Peyer's patch (tissue), 4 donors: Measurements from ENCODE around the gene FPR3. TPM values are rescaled to one million over a fixed set of nuclear protein-coding genes. Genes with fewer than 3 reads are reported as not detected.

Source experiments
- DNase-seq, 3 donors: peaks; one replicate each; pipeline ENCODE4 v3.0.0-alpha.2; 2017 to 2019
- H3K27ac ChIP-seq, 4 donors: fragments of 200-600 bp; sonication (generic); one replicate each; pipeline ENCODE4 v1.5.1; 2016 to 2019
- H3K27me3 ChIP-seq, 2 donors: fragments of 200-600 bp; sonication (generic); one replicate each; pipeline ENCODE4 v1.5.1; 2019
- H3K36me3 ChIP-seq, 3 donors: fragments of 200-600 bp; sonication (generic); one replicate each; pipeline ENCODE4 v1.5.1; 2016 to 2019
- H3K4me1 ChIP-seq, 4 donors: fragments of 200-600 bp; sonication (generic); one replicate each; pipeline ENCODE4 v1.5.1; 2016 to 2019
- H3K4me3 ChIP-seq, 4 donors: fragments of 200-600 bp; sonication (generic); 1 replicate in 3 of 4; 2 replicates in 1 of 4; pipeline ENCODE4 v1.5.1; 2016 to 2019; ENCODE audit warnings: mild to moderate bottlenecking in 1 of 4
- H3K9me3 ChIP-seq, 4 donors: fragments of 200-600 bp; sonication (generic); one replicate each; pipeline ENCODE4 v1.5.1; 2016 to 2019; ENCODE audit warnings: mild to moderate bottlenecking in 1 of 4
- CTCF ChIP-seq, 6 experiments: fragments of 450-650 bp in 4 of 6; fragments of 200-600 bp in 2 of 6; sonication (generic) in 1 of 6; IDR thresholded peaks; one replicate each; pipeline ENCODE4 v1.5.1; 2017 to 2019; ENCODE audit warnings: antibody characterized with exemption in 6 of 6, mild to moderate bottlenecking in 3 of 6, moderate library complexity in 1 of 6
- POLR2A ChIP-seq, 2 donors: fragments of 450-650 bp; IDR thresholded peaks; one replicate each; pipeline ENCODE4 v1.5.1; 2017; ENCODE audit warnings: antibody characterized with exemption in 2 of 2, mild to moderate bottlenecking in 2 of 2, moderate library complexity in 2 of 2
- total RNA-seq, 4 donors: library from RNA; depleted of rRNA; stranded (reverse); fragments of >200 nt; gene quantifications; one replicate each; pipeline ENCODE4 v1.1.0, GENCODE V29; 2016

FPR3 gene
- total RNA-seq, 4 donors from 2014 or later = 2.3 to 3.3 (median 2.7) TPM; not detected in 1

- H3K9me3 ChIP-seq = peaks cover 0 to 3% (median 0%) of the 10 kb centered on the region in 4 donors
- H3K27ac ChIP-seq = no peak overlapping the region
- no peaks in the 10 kb centered on the region for H3K27me3 ChIP-seq
- TF ChIP-seq POLR2A (IDR thresholded peaks at IDR 0.05) (no peak), CTCF (IDR thresholded peaks at IDR 0.05) (no peak)
- H3K36me3 ChIP-seq = no peaks in the 10 kb centered on the region
- H3K4me1 ChIP-seq = no peaks in the 10 kb centered on the region
- no peak for DNase-seq
- no peak overlapping the region for H3K4me3 ChIP-seq
Measured at GRCh38 chr19:51754109-51754508, 40.8 kb upstream of the FPR3 start.

GRCh38 chr19:51754770-51755169 is 40.2 kb upstream of the FPR3 start:
- H3K27me3 ChIP-seq = no peaks in the 10 kb centered on the region
- H3K27ac ChIP-seq = no peak overlapping the region
- no peaks in the 10 kb centered on the region for H3K36me3 ChIP-seq
- TF ChIP-seq CTCF (IDR thresholded peaks at IDR 0.05) (no peak), POLR2A (IDR thresholded peaks at IDR 0.05) (no peak)
- H3K4me1 ChIP-seq = no peaks in the 10 kb centered on the region
- peaks cover 0 to 3% (median 0%) of the 10 kb centered on the region in 4 donors for H3K9me3 ChIP-seq
- DNase-seq = no peak
- H3K4me3 ChIP-seq = no peak overlapping the region

DNA sequence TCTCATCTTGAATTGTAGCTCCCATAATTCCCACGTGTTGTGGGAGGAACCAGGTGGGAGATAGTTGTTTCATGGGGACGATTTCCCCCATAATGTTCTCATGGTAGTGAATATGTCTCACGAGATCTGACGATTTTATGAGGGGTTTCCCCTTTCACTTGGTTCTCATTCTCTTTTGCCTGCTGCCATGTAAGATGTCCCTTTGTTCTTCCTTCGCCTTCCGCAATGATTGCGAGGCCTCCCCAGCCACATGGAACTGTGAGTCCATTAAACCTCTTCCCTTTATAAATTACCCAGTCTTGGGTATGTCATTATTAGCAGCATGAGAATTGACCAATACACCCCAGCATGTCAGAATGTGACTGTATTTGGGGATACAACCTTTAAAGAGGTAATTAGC is 39.4 kb upstream of the FPR3 start:
- Histone ChIP-seq H3K9me3 (peaks cover 0 to 3% (median 0%) of the 10 kb centered on the region in 4 donors), H3K36me3 (no peaks in the 10 kb centered on the region), H3K4me1 (no peaks in the 10 kb centered on the region), H3K27me3 (no peaks in the 10 kb centered on the region), H3K27ac (no peak overlapping the region), H3K4me3 (no peak overlapping the region)
- TF ChIP-seq CTCF (IDR thresholded peaks at IDR 0.05) (no peak), POLR2A (IDR thresholded peaks at IDR 0.05) (no peak)
- no peak for DNase-seq

DNA sequence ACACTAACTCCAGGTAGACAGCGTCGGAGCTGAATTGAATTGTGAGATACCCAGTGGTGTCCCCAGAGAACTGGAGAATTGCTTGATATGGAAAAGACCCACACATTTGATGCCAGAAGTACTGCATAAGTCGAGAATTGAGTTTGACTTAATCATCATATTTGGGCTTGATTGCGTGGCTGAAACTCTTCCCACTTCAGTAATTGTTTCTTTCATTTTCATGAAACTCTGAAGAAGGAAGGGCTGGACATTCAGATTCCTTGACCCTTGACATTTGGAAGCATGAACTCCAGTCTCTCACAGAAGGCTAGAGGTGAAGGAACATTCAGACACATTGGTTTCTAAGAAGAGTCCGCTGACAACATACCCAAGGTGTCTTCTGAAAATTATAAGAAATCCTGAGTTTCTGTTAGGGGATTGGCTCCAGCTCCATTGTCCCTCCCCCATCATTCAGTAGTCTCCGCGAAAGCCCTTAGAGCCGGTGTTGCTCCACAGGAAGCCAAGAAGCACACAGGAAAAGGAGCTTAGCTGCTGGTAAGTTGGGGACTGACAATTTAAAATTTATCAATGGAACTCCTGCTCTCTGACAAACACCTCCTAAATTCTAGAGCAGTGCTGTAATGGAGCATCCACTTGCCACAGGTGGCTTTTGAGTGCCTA is 34.1 kb upstream of the FPR3 start, which contains the start of gene FPR2:
Gene FPR2 (plus strand): TSS at position 484 of the 660 bp plus-strand sequence. CDS start 7,479 bp downstream, outside the sequence.
- Histone ChIP-seq H3K27ac (no peak within 1 kb of the TSS), H3K9me3 (peaks cover 0 to 3% (median 0%) of the 10 kb centered on the region in 4 donors), H3K36me3 (no peaks in the 10 kb centered on the region), H3K4me3 (no peak within 1 kb of the TSS), H3K27me3 (no peaks in the 10 kb centered on the region), H3K4me1 (no peaks in the 10 kb centered on the region)
- TF ChIP-seq POLR2A (IDR thresholded peaks at IDR 0.05) (no peak), CTCF (IDR thresholded peaks at IDR 0.05) (no peak)
- DNase-seq = no peak

DNA sequence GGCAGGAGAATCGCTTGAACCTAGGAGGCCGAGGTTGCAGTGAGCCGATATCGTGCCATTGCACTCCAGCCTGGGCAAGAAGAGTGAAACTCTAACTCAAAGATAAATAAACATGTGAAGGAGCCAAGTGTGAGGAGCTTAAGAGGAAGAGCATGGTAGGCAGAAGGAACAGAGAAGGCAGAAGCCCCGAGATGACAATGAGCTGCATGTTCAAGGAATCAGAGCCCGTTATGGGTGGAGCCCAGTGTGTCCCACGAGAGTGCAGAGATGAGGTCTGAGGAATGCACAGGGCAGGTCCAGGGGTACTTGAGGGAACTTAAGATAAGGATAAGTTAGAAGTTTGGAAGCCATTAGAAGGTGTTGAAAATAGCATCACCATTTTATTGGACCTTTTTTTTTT is 33.3 kb upstream of the FPR3 start:
- Histone ChIP-seq H3K9me3 (no peaks in the 10 kb centered on the region), H3K27me3 (no peaks in the 10 kb centered on the region), H3K4me3 (no peak overlapping the region), H3K27ac (no peak overlapping the region), H3K4me1 (no peaks in the 10 kb centered on the region), H3K36me3 (no peaks in the 10 kb centered on the region)
- no peak for DNase-seq
- TF ChIP-seq POLR2A (IDR thresholded peaks at IDR 0.05) (no peak), CTCF (IDR thresholded peaks at IDR 0.05) (no peak)
